ENCODE results near the gene LILRA5.

DNA sequence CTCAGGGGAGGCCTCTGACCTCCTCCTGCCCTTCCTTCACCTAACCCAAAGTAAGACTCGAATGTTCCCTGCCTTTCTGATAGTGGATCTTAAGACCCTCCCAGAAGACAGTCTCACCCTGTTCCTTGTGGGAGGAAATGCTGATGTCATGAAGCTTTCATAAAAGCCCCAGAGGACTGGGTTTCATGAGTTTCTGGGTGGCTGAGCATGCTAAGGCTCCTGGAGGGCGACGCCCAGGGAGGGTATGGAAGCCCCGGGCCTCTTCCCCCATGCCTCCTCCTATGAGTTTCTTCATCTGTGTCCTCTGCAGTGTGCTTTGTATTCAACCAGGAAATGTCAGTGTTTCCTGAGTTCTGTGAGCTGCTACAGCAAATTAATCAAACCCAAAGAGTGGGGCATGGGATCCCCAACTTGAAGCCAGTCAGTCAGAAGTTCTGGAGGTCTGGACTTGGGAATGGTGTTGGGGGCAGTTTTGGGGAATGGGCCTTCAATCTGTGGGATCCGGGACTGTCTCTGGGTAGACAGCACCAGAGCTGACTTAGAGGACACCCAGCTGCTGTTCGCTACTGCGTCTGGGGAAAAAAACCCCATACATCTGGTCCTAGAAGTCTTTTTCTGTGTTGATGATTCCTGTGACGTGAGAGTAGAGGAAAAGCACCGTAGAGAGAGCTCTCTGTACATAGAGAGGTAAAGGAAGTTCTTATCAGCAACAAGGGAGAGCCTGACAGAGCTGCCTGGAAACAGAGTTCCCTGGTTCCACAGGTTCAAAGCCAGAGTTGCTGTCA lies 30.1 kb downstream of the LILRA5 start:
- TF ChIP-seq, protein P1, sequence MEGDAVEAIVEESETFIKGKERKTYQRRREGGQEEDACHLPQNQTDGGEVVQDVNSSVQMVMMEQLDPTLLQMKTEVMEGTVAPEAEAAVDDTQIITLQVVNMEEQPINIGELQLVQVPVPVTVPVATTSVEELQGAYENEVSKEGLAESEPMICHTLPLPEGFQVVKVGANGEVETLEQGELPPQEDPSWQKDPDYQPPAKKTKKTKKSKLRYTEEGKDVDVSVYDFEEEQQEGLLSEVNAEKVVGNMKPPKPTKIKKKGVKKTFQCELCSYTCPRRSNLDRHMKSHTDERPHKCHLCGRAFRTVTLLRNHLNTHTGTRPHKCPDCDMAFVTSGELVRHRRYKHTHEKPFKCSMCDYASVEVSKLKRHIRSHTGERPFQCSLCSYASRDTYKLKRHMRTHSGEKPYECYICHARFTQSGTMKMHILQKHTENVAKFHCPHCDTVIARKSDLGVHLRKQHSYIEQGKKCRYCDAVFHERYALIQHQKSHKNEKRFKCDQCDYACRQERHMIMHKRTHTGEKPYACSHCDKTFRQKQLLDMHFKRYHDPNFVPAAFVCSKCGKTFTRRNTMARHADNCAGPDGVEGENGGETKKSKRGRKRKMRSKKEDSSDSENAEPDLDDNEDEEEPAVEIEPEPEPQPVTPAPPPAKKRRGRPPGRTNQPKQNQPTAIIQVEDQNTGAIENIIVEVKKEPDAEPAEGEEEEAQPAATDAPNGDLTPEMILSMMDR (conservative IDR thresholded peaks at IDR 0.05; ENCODE audit: low read depth, low read length): no peak
- no peak for TF ChIP-seq EZH2 (IDR thresholded peaks at IDR 0.05; ENCODE audit: low read length, unreplicated experiment)
- no peak for TF ChIP-seq EZH2phosphoT487 (IDR thresholded peaks at IDR 0.05; ENCODE audit: borderline replicate concordance, low read length)
